CD1c-positive myeloid dendritic cell (primary cell): ENCODE results near the gene FYB1.

Source experiments
- DNase-seq: peaks from one replicate; pipeline ENCODE4 v3.0.0-alpha.2; 2016; ENCODE audit errors: extremely low spot score

FYB1 gene

DNA sequence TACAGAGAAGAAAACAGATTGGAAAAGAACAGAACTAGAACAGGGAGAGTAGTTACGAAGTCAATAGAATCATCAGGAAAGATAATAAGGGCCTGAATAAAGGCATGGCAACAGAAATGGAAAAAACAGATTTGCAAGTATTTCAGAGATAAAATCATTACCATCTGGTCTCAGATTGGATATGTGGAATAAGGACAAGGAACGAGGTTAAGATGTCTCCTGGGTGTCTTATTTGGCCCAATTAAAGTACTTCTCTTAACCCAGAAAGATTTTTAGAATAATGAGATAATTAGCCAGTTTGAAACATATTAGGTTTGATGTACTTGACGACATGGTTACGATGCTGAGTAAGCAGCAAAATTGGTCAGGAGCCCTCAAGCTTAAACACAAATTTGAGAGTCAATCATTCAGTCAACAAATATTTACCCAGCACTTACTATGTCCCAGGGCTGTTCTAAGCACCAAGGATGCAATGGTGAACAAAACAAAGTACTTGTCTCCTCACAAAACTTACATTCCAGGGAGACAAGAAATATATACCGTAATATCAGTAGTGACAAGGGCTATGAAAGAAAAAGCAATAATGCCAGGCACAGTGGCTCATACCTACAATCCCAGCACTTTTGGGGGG, 163.5 kb downstream of the FYB1 start:
- DNase-seq, result no peak
